Measurements from ENCODE around the gene SERPINA6. TPM values are rescaled to one million over a fixed set of nuclear protein-coding genes. Genes with fewer than 3 reads are reported as not detected.

The SERPINA6 gene
- total RNA-seq, 4 donors from 2014 or later: not detected

DNA sequence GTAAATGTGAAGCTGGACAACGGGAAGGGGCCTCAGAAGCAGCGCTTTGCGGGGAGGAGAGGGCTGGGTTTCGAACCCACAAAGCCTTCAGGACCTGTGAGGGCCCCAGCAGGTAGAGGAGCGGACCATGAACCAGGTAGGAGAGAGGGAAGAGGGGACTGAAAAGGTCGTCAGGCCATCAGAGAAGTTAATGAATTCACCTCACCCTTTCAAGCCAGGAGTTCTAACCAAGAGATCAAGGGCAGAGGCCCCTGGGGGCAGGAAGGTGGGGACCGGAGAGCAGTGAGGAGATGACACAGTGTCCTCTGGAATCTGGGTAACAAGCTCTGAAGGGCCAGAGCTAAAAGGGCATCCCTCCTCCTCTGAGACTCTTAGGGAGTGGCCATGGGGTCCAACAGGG lies 45.8 kb upstream of the SERPINA6 start:
- Histone ChIP-seq H3K4me3 (no peak overlapping the region), H3K9me3 (no peaks in the 10 kb centered on the region), H3K27me3 (no peaks in the 10 kb centered on the region), H3K4me1 (no peaks in the 10 kb centered on the region), H3K27ac (replicated peaks in 1 of 4) (no peak overlapping the region), H3K36me3 (no peaks in the 10 kb centered on the region)
- WGBS: 81% methylated on average over 7 of the region's 7 CpGs
- no peak for DNase-seq (ENCODE audit: extremely low spot score)
- TF ChIP-seq EP300 (IDR thresholded peaks at IDR 0.05) (no peak), POLR2A (IDR thresholded peaks at IDR 0.05; ENCODE audit: low read depth) (no peak), POLR2AphosphoS5 (IDR thresholded peaks at IDR 0.05) (no peak)
- TF ChIP-seq, protein P1, sequence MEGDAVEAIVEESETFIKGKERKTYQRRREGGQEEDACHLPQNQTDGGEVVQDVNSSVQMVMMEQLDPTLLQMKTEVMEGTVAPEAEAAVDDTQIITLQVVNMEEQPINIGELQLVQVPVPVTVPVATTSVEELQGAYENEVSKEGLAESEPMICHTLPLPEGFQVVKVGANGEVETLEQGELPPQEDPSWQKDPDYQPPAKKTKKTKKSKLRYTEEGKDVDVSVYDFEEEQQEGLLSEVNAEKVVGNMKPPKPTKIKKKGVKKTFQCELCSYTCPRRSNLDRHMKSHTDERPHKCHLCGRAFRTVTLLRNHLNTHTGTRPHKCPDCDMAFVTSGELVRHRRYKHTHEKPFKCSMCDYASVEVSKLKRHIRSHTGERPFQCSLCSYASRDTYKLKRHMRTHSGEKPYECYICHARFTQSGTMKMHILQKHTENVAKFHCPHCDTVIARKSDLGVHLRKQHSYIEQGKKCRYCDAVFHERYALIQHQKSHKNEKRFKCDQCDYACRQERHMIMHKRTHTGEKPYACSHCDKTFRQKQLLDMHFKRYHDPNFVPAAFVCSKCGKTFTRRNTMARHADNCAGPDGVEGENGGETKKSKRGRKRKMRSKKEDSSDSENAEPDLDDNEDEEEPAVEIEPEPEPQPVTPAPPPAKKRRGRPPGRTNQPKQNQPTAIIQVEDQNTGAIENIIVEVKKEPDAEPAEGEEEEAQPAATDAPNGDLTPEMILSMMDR (IDR thresholded peaks at IDR 0.05): no peak
- intact Hi-C loops (cut with DNase I): no loop called here

DNA sequence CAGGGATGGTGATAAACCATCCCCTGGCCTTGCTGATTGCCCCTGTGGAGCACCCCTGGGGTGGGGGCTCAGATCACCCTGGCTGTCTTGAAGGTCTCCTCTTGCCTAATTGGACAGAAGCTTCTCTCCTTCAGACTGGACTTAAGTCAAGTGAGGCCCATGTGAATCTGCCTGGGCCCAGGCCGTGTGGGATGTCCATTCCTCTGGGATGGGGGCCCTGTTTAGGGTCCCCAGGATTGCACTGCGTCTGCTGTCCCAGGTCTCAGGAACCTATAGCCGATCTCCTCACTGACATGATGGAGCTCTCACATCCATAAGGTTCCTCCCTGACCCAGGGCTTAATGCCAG lies 45.1 kb upstream of the SERPINA6 start:
- DNase-seq (ENCODE audit: extremely low spot score): no peak
- Histone ChIP-seq H3K4me1 (no peaks in the 10 kb centered on the region), H3K27me3 (no peaks in the 10 kb centered on the region), H3K4me3 (no peak overlapping the region), H3K36me3 (no peaks in the 10 kb centered on the region), H3K9me3 (no peaks in the 10 kb centered on the region), H3K27ac (replicated peaks in 1 of 4) (no peak overlapping the region)
- intact Hi-C loops (cut with DNase I): no loop called here
- TF ChIP-seq, protein P1 (IDR thresholded peaks at IDR 0.05): no peak
- TF ChIP-seq EP300 (IDR thresholded peaks at IDR 0.05) (no peak), POLR2AphosphoS5 (IDR thresholded peaks at IDR 0.05) (no peak), POLR2A (IDR thresholded peaks at IDR 0.05; ENCODE audit: low read depth) (no peak)
- WGBS: 100% methylated on average over 2 of the region's 3 CpGs

DNA sequence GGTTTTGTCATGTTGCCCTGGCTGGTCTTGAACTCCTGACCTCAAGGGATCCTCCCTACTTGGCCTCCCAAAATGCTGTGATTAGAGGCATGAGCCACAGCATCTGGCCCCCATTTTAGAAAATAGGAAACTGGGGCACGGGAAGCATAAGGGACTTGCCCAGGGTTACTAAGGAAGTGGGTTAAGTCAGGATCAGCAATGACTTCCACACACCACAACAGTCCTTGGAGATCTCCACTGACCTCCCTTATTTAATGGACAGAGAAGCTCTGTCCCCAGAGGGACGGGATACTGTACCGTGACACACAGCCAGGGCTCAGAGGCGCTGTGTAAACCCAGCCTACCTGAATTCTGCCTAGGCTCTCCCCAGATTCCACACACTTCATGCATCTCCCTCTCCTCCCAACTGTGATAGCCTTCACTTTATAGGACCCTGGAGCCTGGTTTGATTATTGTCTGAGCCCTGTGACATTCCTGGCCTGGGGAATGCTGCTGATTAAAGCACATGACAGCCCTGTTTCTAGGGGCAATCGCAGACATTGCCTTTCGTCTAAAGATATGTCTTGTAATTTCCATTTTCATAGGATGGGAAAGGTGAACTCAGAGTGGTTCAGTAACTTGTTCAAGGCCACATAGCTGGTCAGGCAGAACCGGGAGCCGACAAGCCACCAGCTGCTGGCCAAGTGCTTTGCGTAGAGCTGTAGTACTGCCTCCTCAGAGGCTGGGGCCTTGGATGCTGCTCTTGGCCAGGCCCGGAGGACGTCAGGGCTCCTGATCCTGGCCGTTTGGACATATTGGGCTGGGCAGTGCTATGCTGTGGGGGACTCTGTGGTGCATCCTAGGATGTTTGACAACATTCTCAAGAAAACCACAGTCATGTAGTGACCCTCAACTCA lies 44.5 kb upstream of the SERPINA6 start:
- no peaks in the 10 kb centered on the region for H3K27me3 ChIP-seq
- 83% methylated on average over 12 of the region's 12 CpGs for WGBS
- H3K36me3 ChIP-seq: no peaks in the 10 kb centered on the region
- H3K9me3 ChIP-seq: no peaks in the 10 kb centered on the region
- intact Hi-C loops (cut with DNase I): no loop called here
- H3K4me3 ChIP-seq: no peak overlapping the region
- DNase-seq (ENCODE audit: extremely low spot score): no peak
- no peak overlapping the region for H3K27ac ChIP-seq (replicated peaks in 1 of 4)
- no peaks in the 10 kb centered on the region for H3K4me1 ChIP-seq
- TF ChIP-seq EP300 (IDR thresholded peaks at IDR 0.05) (no peak), POLR2A (IDR thresholded peaks at IDR 0.05; ENCODE audit: low read depth) (no peak), POLR2AphosphoS5 (IDR thresholded peaks at IDR 0.05) (no peak)
- TF ChIP-seq, protein P1 (IDR thresholded peaks at IDR 0.05): no peak

DNA sequence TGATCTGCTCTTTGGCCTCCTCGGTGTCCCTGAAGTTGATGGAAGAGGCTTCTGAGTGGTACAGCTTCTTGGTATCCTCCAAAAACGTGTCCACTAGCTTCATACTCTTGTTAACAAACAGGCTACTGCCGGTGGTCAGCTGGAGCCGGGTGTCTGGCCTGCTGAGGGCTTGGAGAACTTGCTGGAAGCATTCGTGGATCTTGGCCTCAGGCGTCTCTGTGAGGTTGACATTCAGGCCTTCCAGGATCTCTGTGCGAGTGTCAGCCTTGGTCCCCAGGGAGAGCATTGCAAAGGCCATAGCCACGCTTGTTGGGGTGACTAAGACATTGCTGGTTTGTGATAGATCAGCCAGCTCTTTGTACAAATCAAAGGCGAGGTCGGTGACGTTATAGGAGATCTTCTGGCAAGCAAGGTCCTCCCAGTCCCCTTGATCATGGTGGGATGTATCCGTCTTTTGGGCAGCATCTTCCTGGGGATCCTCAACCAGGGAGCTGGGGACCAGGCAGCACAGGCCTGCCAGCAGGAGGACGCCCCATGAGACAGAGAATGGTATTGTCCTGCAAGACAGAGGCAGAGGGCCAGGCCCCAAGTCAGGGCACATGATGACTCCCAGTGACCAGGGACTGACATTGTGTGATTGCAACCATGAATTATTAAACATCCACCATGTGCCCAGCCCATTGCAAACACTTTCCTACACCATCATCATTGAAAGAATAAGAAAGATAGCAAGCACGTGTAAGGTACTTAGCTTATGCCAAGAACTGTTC lies 43.2 kb upstream of the SERPINA6 start, which contains the start of gene SERPINA2:
TSS of gene SERPINA2 (minus strand) at position 553 of the 770 bp plus-strand sequence.
- H3K36me3 ChIP-seq: no peaks in the 10 kb centered on the region
- no peaks in the 10 kb centered on the region for H3K4me1 ChIP-seq
- H3K9me3 ChIP-seq: no peaks in the 10 kb centered on the region
- H3K4me3 ChIP-seq: no peak within 1 kb of the TSS
- intact Hi-C loops (cut with DNase I): no loop called here
- H3K27ac ChIP-seq (replicated peaks in 1 of 4): no peak within 1 kb of the TSS
- TF ChIP-seq POLR2AphosphoS5 (IDR thresholded peaks at IDR 0.05) (no peak), EP300 (IDR thresholded peaks at IDR 0.05) (no peak), POLR2A (IDR thresholded peaks at IDR 0.05; ENCODE audit: low read depth) (no peak)
- TF ChIP-seq, protein P1 (IDR thresholded peaks at IDR 0.05): no peak
- H3K27me3 ChIP-seq: no peaks in the 10 kb centered on the region
- no peak for DNase-seq (ENCODE audit: extremely low spot score)
- WGBS: 87% methylated on average over 13 of the region's 14 CpGs
